Esophagus squamous epithelium (tissue), 5 donors: ENCODE measurements around the gene SEC24C. TPM values are rescaled to one million over a fixed set of nuclear protein-coding genes. Genes with fewer than 3 reads are reported as not detected.
"Not testable (repeated sequence)": the region's sequence is repeated elsewhere in the genome, so short reads cannot be mapped to it uniquely, and the experiment has no call there.

Source experiments
- DNase-seq: peaks from one replicate; lab custom pipeline; 2025; lab: John Stamatoyannopoulos, UW
- H3K27ac ChIP-seq, 4 donors: fragments of 200-600 bp; sonication (generic); one replicate each; pipeline ENCODE4 v1.5.1; 2016 to 2019; ENCODE audit warnings: mild to moderate bottlenecking in 1 of 4
- H3K27me3 ChIP-seq, 4 donors: fragments of 200-600 bp; sonication (generic); 1 replicate in 3 of 4; 2 replicates in 1 of 4; pipeline versions ENCODE4 v1.5.1 to v1.6.0; 2017 to 2021; ENCODE audit warnings: antibody characterized with exemption in 1 of 4
- H3K36me3 ChIP-seq, 3 donors: fragments of 200-600 bp; sonication (generic); one replicate each; pipeline ENCODE4 v1.5.1; 2016 to 2019
- H3K4me1 ChIP-seq, 3 donors: fragments of 200-600 bp; sonication (generic); one replicate each; pipeline ENCODE4 v1.5.1; 2017 to 2019
- H3K4me3 ChIP-seq, 4 donors: fragments of 200-600 bp; sonication (generic); 1 replicate in 3 of 4; 2 replicates in 1 of 4; pipeline ENCODE4 v1.5.1; 2016 to 2019; ENCODE audit warnings: mild to moderate bottlenecking in 2 of 4, moderate library complexity in 1 of 4
- H3K9me3 ChIP-seq, 3 donors: fragments of 200-600 bp; sonication (generic); one replicate each; pipeline ENCODE4 v1.5.1; 2016 to 2019
- POLR2A ChIP-seq, 4 donors: fragments of 450-650 bp; IDR thresholded peaks; one replicate each; pipeline ENCODE4 v1.6.1; 2017; ENCODE audit warnings: antibody characterized with exemption in 4 of 4, mild to moderate bottlenecking in 4 of 4, moderate library complexity in 3 of 4
- WGBS, 2 donors: methylation state at CpG; one replicate each; pipeline ENCODE4 v1.1.5; 2018; 5-methylcytosine and 5-hydroxymethylcytosine counted together
- intact Hi-C: fragments of 100-400 bp; cut with DNase I; formaldehyde crosslinking; loops from one replicate; pipeline ENCODE4 v1.15.0; 2022
- total RNA-seq, 4 donors: library from RNA; depleted of rRNA; stranded (reverse); fragments of >200 nt; gene quantifications; one replicate each; pipeline ENCODE4 v1.1.0, GENCODE V29; 2016
- TF ChIP-seq, protein P1 (sequence below), 6 experiments: fragments of 450-650 bp in 4 of 6; fragments of 200-600 bp in 2 of 6; sonication (generic) in 2 of 6; IDR thresholded peaks; one replicate each; pipeline ENCODE4 v1.5.1; 2016 to 2019; ENCODE audit warnings: antibody characterized with exemption in 6 of 6, mild to moderate bottlenecking in 4 of 6, moderate library complexity in 4 of 6
- donor health status: DM: yes; HTN: yes; CAD: no.

SEC24C gene, protein sequence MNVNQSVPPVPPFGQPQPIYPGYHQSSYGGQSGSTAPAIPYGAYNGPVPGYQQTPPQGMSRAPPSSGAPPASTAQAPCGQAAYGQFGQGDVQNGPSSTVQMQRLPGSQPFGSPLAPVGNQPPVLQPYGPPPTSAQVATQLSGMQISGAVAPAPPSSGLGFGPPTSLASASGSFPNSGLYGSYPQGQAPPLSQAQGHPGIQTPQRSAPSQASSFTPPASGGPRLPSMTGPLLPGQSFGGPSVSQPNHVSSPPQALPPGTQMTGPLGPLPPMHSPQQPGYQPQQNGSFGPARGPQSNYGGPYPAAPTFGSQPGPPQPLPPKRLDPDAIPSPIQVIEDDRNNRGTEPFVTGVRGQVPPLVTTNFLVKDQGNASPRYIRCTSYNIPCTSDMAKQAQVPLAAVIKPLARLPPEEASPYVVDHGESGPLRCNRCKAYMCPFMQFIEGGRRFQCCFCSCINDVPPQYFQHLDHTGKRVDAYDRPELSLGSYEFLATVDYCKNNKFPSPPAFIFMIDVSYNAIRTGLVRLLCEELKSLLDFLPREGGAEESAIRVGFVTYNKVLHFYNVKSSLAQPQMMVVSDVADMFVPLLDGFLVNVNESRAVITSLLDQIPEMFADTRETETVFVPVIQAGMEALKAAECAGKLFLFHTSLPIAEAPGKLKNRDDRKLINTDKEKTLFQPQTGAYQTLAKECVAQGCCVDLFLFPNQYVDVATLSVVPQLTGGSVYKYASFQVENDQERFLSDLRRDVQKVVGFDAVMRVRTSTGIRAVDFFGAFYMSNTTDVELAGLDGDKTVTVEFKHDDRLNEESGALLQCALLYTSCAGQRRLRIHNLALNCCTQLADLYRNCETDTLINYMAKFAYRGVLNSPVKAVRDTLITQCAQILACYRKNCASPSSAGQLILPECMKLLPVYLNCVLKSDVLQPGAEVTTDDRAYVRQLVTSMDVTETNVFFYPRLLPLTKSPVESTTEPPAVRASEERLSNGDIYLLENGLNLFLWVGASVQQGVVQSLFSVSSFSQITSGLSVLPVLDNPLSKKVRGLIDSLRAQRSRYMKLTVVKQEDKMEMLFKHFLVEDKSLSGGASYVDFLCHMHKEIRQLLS
- total RNA-seq: 10 to 100 TPM; 59.1 to 78.8 (median 64.6) TPM

DNA sequence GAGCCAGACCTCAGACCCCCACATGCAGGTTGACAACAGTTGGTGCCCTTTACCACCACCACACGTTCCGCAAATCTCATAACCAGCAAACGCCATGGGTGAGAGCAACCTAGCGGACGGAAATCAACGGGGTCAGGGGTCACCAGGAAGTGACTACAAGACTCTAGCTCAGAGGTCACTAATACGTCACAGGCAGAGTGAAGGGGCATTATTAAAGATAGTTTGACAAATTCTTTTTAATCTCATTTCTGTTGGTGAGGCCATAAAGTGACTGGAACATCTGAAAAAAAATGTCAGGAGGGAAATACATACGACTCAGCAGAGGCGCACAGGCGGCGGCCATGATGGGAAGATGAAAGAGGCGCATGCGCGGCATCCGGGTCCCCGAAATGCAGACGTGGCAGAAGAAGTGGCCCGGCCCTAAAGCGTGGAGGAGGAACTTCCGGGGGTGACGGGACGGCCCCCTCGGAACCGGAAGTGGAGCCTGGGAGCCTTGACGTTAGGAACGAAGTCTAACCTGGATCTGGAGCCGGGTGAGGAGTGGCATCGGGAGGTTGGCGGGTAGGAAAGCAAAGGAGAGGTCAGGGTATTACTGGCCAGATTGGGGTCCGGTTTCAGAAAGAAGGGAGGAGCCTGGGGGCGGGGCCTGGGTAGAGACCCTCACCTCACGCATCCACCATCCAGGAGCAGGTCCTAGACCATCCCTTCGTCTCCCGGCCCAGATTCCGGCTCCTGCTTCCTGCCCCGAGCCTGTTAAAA is at the start of gene SEC24C:
TSS of gene SEC24C (plus strand) at position 468 of the 759 bp plus-strand sequence. CDS start 2,461 bp downstream, outside the sequence.
- TF ChIP-seq, protein P1, sequence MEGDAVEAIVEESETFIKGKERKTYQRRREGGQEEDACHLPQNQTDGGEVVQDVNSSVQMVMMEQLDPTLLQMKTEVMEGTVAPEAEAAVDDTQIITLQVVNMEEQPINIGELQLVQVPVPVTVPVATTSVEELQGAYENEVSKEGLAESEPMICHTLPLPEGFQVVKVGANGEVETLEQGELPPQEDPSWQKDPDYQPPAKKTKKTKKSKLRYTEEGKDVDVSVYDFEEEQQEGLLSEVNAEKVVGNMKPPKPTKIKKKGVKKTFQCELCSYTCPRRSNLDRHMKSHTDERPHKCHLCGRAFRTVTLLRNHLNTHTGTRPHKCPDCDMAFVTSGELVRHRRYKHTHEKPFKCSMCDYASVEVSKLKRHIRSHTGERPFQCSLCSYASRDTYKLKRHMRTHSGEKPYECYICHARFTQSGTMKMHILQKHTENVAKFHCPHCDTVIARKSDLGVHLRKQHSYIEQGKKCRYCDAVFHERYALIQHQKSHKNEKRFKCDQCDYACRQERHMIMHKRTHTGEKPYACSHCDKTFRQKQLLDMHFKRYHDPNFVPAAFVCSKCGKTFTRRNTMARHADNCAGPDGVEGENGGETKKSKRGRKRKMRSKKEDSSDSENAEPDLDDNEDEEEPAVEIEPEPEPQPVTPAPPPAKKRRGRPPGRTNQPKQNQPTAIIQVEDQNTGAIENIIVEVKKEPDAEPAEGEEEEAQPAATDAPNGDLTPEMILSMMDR (IDR thresholded peaks at IDR 0.05): peak in 3 of 6 experiments; percentile 5 to 25 (median 16)
- TF ChIP-seq POLR2A (IDR thresholded peaks at IDR 0.05): peak in 3 of 4 donors; percentile 37 to 59 (median 55)
- intact Hi-C loops: no loop called here
- H3K27me3 ChIP-seq: no peaks in the 10 kb centered on the region
- H3K27ac ChIP-seq: peak within 1 kb of the TSS; percentile 88 to 95 (median 92)
- peaks cover 10 to 66% (median 42%) of the 10 kb centered on the region in 3 donors for H3K4me1 ChIP-seq
- peak; percentile 76 for DNase-seq
- H3K9me3 ChIP-seq: no peaks in the 10 kb centered on the region
- H3K4me3 ChIP-seq: peak within 1 kb of the TSS; percentile 64 to 93 (median 79)
- H3K36me3 ChIP-seq: peaks cover 0 to 55% (median 21%) of the 10 kb centered on the region in 3 donors
- WGBS, 2 donors: 0% methylated on average over 33 to 36 of the region's 36 CpGs

DNA sequence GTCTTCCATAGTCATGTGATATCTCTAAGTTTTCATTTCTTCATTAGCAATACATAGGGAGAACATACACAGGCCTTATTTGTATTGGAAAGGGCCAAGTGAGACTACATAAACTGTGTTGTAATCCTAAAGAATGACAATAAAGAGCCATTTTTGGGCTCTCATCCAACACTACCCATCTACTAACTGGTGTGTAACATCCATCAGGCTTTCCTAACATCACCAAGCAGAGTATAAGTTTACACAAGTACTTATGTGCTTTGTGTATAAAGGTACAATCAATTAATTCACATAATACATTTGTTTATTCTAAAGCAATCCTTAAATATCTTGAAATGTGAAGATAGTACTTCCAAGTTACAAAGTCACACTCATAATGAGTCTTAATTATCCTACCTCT is 48.9 kb upstream of the SEC24C start:
- H3K27ac ChIP-seq, H3K9me3 ChIP-seq, H3K4me1 ChIP-seq, intact Hi-C loops, DNase-seq, H3K27me3 ChIP-seq, H3K4me3 ChIP-seq: not testable (repeated sequence)
- peaks cover 0 to 19% (median 0%) of the 10 kb centered on the region in 3 donors for H3K36me3 ChIP-seq

DNA sequence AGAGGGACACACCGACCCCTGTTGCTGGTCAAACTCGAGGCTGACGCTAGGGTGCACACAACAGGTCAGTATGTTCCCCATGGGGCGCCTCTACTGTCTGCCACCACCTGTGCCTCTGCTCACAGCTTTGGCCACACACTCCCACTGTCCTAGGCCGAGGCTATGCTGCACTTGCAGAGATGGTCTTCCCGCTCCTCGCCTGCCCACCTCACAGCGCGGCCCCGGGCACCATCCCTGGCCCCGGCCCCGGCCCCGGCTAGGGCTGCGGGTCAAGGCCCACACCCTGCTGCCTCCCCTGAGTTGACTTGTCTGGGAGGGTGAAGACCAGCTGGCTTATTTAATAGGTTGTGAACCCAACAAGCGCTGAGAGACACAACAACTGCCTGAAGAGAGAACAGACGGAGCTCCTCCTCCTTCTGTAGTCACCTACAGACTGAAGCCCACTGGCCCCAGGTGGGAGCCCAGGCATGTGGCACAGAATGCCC is 46.5 kb upstream of the SEC24C start, which contains the start of gene AGAP5:
TSS of gene AGAP5 (minus strand) at position 435 of the 485 bp plus-strand sequence. CDS start at position 81, 354 bp downstream.
- H3K9me3 ChIP-seq, H3K27me3 ChIP-seq, intact Hi-C loops, H3K4me1 ChIP-seq, DNase-seq, H3K27ac ChIP-seq, H3K4me3 ChIP-seq: not testable (repeated sequence)
- H3K36me3 ChIP-seq: peaks cover 0 to 23% (median 0%) of the 10 kb centered on the region in 3 donors
- 100% methylated on average over 9 of the region's 16 CpGs; no CpG with 5 or more reads in 1 of the 2 donors for WGBS, 2 donors

DNA sequence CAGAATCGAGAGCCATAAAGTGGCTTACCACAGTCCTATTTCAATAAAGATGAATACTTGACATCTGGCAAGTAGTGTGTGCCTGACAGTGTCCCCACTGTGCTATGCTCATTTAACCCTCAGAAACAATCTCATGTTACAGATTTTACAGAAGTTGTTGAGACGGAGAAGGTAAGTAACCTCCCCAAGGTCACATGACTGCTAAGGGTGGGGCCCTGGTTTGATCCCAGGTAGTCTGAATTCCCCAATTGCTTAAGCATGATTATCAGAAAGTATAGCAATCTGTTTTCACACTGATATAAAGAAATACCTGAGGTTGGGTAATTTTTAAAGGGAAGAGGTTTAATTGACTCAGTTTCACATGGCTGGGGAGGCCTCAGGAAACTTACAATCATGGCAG is 45.4 kb upstream of the SEC24C start:
- intact Hi-C loops, H3K4me3 ChIP-seq, H3K4me1 ChIP-seq, H3K27ac ChIP-seq, H3K27me3 ChIP-seq, DNase-seq, H3K9me3 ChIP-seq: not testable (repeated sequence)
- WGBS, 2 donors: 95 to 100% methylated on average over 2 of the region's 2 CpGs
- peaks cover 0 to 19% (median 0%) of the 10 kb centered on the region in 3 donors for H3K36me3 ChIP-seq

DNA sequence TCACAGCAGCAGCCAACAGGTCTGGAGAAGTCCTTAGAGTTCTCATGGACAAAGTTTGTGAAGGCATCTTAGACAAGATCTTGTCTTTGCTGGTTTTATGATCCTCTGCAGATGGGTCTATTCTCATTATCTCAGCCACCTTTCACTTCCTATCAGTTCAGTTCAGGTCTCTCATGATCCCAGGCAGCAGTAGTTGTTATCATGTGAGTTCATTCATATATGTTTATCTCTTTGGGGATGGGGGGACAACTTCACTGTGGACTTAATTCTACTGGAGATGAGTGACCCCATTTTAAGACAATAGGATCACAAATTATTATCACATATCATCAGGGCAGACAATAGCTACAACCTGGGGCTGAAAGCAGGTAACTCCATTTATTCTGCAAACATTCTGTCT is 40.2 kb upstream of the SEC24C start:
- H3K9me3 ChIP-seq, H3K27ac ChIP-seq, DNase-seq, H3K4me1 ChIP-seq, intact Hi-C loops, H3K4me3 ChIP-seq, H3K27me3 ChIP-seq: not testable (repeated sequence)
- H3K36me3 ChIP-seq: peaks cover 0 to 18% (median 0%) of the 10 kb centered on the region in 3 donors

DNA sequence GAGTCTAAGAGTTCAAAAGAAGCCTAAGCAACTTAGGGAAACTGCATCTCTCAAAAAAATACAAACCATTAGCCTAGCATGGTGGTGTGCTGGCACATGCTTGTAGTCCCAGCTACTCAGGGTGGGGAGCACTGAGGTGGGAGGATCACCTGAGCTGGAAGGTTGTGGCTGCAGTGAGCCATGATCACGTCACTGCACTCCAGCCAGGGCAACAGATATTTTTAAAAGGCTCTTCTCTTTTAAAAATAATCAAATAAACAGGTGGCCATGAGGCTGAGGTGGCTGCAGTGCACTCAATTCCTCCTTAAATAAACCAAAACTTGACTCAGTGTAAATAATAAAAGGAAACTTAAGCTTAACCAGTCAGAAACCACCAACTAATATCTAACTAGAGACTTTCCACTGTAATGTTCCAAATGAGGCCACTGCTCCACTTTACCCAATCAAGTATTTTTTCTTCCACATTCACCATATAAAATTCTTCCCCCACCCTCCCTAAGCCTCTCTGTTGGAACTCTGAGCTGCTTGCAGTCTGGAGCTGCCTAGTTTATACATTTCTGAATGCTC is 38.6 kb upstream of the SEC24C start:
- not testable (repeated sequence) for DNase-seq, H3K27ac ChIP-seq
- 69 to 100% methylated on average over 1 of the region's 1 CpG for WGBS, 2 donors

DNA sequence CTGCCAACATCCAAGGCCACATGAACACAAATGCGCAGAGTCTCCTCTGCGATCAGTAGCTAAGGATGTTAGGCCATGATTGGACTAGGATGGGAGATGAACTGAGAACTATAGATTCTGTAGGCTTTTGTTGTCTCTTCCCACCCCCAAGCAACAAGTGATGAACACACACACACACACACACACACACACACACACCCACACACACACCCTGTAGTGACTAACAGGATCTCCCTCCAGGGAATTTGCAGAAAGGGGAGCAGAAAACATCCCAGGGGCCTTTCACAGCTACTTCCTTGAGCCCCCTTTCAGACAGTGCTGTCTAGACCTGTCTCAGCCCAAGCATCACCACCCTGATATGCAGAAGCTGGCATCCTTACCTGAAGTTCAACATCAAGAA is 37.7 kb upstream of the SEC24C start:
- H3K27me3 ChIP-seq, intact Hi-C loops, H3K4me1 ChIP-seq, DNase-seq, H3K9me3 ChIP-seq, H3K27ac ChIP-seq, H3K4me3 ChIP-seq: not testable (repeated sequence)
- WGBS, 2 donors: 87 to 100% methylated on average over 2 of the region's 2 CpGs
- H3K36me3 ChIP-seq: peaks cover 0 to 33% (median 0%) of the 10 kb centered on the region in 3 donors

More for the DNA sequence above, 38.6 kb upstream of the SEC24C start:
- H3K4me3 ChIP-seq, intact Hi-C loops, H3K27me3 ChIP-seq, H3K9me3 ChIP-seq, H3K4me1 ChIP-seq: not testable (repeated sequence)
- H3K36me3 ChIP-seq: peaks cover 0 to 29% (median 0%) of the 10 kb centered on the region in 3 donors

DNA sequence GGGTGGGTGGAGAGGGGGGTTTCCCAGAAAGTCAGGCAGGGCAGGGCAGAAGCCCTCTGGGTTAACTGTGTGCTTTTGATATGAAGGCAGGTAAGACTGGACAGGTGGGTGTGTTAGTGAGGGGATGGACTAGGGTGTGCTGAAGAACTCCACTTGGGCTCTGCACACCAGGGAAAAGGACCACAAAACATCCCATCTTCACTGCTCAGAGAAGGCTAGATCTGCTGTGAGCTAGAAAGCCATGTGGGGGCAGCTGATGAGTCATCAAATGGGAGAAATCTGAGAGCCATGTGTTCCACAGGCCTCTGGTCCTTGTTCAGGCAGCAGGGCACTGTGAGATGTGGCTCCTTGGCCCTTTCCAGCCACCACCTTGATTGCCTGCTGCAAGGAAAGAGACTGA is 36.5 kb upstream of the SEC24C start:
- H3K36me3 ChIP-seq: peaks cover 0 to 42% (median 0%) of the 10 kb centered on the region in 3 donors
- DNase-seq, H3K9me3 ChIP-seq, H3K27ac ChIP-seq, intact Hi-C loops, H3K4me3 ChIP-seq, H3K27me3 ChIP-seq, H3K4me1 ChIP-seq: not testable (repeated sequence)

DNA sequence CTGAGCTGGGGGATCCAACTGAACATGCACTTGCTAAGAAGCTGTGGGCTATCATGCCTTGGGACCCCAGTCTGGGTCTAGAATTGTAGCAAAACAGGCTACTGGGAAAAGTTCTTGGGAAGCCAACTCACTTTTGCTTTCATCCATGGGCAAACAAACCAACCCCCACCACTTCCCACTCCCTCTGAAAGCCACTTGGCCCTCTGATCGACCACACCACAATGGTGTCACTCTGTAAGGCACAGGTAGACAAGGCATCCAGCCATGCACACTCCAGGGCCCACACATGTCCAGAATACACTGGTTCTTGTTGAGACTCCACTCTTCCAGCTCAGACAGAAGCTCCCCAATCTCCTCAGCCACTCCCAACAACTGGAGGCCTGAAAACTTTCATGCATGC is 36.0 kb upstream of the SEC24C start:
- H3K4me3 ChIP-seq, DNase-seq, intact Hi-C loops, H3K27ac ChIP-seq, H3K9me3 ChIP-seq, H3K4me1 ChIP-seq, H3K27me3 ChIP-seq: not testable (repeated sequence)
- WGBS, 2 donors: 80 to 100% methylated on average over 1 of the region's 1 CpG
- peaks cover 0 to 47% (median 0%) of the 10 kb centered on the region in 3 donors for H3K36me3 ChIP-seq

DNA sequence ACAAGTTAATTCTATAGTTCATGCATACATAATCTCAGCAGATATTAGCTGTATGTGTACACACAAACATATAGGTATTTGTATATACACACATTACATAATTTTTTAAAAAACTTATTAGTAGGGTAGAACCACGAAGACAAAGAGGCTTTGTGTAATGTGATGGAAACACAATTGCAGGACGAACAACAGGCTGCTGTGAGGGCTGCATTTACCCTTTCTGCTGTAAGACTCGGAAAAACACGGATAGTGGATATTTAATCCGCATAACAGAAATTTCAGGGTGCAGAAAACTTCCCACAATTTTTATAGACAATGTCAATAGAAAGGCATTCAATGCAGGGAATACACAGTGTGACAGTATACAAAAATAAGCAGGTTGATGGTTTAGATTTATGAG is 32.5 kb upstream of the SEC24C start:
- WGBS, 2 donors: 86 to 91% methylated on average over 5 of the region's 5 CpGs
- H3K27me3 ChIP-seq, H3K4me3 ChIP-seq, intact Hi-C loops, H3K9me3 ChIP-seq, DNase-seq, H3K27ac ChIP-seq, H3K4me1 ChIP-seq: not testable (repeated sequence)
- H3K36me3 ChIP-seq: peaks cover 0 to 52% (median 14%) of the 10 kb centered on the region in 3 donors
